NK-92 treated with Interleukin-12 subunit alpha and Interleukin-12 subunit beta, amount 100 ng/mL, for 24 hours (cell line): ENCODE results near the gene KRT17.
"Not testable (repeated sequence)": the region's sequence is repeated elsewhere in the genome, so short reads cannot be mapped to it uniquely, and the experiment has no call there.

Experiments used
- DNase-seq: peaks from one replicate; lab custom pipeline; 2025; lab: John Stamatoyannopoulos, UW

The KRT17 gene

DNA sequence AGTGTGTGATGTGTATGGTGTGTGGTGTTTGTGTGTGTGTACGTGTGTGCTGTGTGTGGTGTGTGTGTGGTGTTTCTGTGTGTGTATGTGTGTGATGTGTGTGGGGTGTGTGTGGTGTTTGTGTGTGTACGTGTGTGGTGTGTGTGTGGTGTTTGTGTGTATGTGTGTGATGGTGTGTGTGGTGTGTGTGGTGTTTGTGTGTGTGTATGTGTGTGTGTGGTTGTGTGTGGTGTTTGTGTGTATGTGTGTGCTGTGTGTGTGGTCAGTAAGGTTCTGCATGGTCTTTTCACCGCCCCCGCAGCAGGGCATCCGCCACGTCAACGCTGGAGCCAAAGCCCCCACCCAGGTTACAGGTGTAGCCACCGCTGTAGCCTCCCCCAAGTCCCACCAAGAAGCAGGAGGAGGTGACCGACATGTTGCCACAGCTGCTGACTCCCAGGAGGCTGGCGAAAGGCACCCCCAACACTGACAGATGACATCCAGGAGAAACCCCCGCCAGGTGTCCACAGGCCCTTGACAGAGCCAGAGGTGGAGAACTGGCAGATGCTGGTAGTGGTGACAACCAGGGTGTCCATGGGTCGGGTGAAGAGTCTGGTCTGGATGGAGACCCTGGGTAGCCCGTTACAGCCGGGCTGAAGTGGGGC lies 9.3 kb upstream of the KRT17 start:
- no peak for DNase-seq

DNA sequence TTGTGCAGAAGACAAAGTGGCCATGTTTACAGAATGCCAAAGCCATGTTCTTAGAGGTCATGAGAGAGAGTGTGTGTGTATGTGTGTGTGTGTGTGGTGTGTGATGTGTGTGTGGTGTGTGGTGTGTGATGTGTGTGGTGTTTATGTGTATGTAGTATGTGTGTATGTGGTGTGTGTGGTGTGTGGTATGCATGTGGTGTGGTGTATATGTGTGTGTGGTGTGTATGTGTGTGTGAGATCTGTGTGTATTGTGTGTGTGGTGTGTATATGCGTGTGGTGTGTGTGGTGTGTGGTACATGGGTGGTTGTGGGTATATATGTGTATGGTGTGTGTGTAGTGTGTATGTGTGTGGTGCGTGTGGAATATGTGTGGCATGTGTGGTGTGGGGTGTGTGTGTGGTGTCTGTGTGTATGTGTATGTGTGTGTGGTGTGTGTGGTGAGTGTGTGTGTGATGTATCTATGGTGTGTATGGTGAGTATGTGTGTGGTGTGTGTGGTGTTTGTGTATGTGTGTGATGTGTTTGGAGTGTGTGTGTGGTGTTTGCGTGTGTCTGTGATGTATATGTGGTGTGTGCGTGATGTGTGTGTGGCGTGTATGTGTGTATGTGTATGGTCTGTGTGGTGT lies 8.2 kb upstream of the KRT17 start:
- DNase-seq, result no peak

DNA sequence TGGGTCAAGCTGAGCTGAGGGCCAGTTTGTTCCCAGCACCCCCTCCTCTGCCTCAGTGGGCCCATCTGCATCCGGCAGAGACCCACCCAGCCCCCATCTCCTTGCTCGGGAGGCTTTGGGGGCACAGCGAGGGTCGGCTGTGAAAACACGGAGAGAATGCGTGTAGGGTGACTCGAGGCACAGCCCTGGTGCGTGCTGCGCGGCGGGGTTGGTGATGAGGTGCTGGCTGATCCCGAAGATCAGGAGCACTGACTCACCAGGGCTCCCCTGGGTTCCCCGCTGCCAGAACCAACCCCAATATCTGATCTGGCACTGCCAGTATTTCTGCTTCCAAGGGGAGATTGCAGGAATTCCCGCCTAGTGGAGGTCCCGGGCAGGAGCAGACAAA lies 7.5 kb upstream of the KRT17 start:
- no peak for DNase-seq

DNA sequence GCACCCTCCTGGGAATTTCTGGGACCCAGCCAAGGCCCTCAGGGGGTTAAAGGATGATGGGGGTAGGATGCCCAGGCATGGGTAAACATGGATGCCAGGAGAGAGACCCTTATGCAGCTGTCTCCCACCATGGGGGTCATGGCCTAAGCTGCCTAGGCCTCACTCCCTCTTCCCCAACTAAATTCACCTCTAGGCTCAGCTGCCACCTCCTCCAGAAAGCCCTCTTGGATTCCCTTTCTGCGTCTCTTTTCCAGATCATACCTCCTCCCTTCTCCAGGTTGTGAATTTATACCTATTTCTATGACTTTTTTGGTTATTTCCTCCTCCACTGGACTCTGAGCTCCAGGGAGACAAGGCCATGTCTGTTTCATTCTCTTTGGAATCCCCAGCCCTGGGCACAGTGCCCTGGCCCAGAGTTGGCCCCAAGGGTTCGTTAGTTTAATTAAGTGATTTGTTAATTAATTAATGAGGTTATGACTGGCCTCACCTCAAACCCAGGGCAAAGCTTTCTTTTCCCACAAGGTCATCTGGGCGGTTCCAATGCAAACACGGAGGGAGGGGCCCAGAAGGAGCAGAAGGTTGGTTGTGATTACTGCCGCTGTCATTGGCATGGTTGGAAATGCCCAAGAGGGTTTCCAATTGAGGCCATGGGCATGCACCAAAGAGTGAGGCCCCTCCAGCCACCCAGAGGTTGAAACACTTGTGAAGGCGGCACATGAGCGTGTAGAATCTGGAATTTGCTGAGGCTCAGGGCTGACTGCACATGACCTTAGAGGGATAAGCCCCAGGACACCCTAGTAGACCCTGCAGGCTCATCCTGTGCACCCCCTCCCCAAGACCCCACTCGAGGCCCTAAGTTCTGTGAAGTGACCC lies 6.9 kb upstream of the KRT17 start:
- DNase-seq, result no peak

DNA sequence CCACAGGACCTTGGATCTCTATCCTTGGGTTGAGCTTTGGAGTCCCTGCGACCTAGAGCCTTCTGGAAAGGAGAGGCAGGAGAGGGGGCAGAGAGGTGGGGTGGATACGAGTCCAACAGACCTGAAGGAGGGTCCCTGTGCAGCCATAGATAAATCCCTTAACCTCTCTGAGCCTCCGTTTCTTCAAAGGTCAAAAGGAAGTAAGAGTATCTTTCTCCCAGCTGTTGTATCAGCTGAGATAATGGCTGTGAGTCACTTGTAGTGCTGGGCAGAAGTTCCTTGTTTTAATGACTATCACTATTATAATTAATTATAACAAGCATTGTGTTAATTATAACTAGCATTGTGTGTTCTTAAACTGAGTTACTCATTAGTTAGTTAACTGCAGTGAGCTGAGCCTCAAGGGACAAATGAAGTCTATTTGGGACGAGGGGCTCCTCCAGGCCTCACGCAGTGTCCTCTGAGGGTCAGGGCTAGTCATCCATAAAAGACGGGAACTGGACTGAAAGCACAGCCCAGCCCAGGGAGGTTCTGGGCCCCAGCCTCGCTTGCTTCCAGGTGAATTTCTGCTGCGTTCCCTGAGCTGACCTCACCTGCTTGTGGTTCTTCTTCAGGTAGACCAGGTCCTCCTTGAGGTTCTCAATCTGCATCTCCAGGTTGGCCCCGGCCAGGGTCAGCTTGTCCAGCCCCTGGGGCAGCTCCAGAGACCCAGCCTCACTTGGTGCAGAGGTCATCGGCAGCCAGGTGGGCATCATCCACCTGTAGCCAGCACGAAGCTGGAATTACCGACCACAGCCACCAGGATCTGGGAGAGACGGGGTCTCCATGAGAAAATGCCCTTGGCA lies 5.7 kb upstream of the KRT17 start:
- no peak for DNase-seq

DNA sequence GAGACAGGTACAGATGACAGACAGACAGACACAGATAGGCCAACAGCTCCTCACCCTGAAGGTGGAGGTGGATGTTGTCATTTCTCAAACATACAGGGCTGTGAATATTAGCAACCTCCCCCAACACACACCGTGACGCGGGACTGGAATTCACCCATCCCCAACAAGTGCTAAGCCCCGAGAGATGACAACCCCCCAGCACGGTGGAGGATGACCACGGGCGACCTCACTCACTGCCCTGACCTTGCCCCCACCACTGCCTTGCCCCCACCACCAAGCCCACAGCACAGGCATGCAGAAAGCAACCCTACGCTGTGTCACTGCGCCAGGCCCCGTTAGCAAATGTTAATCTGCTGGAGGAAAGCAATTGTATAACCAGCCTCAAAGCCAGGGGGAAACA lies 4.9 kb upstream of the KRT17 start:
- DNase-seq, result no peak

DNA sequence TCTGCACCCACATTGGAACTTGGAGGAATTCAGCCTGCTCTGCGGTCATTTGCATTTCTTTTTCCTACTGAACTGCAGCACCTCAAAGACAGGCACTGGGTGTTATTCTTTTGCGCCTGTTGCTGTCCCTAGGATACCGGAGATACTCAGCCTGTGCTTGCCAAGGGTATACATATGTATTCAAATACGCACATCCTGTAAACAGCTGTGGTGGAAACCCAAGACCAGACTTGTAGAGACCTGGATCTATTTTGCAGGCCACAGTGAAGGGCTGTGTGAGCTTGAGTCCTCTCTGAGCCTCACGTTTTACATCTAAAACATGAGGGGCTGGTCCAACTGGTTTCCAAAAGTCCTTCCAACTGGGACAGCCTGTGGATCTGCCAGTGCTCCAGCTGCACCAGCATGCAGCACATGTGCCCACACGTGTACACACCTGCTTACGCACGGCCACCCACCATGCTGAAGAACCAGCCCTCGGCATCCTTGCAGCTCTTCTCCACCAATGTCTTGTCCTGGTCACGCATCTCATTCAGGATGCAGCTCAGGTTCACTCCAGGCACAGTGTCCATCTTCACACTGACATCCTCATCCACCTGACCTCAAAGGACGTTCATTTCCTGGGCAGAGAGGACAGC lies 4.4 kb upstream of the KRT17 start:
- DNase-seq, result not testable (repeated sequence)

DNA sequence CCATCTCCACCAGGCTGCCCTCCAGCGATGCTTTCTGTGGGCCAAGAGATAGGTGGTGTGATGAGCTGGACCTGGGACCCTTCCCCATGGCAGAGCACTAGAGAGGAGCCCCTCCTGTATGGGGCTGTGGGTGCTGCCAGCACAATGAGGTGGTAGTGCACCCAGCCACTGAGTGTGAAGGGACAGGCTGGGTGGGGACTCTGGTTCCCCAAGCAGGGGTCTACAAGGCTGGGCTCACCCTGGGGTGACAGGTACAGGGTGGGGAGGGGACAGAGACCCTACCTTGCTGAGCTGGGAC lies 3.6 kb upstream of the KRT17 start:
- DNase-seq, result not testable (repeated sequence)

DNA sequence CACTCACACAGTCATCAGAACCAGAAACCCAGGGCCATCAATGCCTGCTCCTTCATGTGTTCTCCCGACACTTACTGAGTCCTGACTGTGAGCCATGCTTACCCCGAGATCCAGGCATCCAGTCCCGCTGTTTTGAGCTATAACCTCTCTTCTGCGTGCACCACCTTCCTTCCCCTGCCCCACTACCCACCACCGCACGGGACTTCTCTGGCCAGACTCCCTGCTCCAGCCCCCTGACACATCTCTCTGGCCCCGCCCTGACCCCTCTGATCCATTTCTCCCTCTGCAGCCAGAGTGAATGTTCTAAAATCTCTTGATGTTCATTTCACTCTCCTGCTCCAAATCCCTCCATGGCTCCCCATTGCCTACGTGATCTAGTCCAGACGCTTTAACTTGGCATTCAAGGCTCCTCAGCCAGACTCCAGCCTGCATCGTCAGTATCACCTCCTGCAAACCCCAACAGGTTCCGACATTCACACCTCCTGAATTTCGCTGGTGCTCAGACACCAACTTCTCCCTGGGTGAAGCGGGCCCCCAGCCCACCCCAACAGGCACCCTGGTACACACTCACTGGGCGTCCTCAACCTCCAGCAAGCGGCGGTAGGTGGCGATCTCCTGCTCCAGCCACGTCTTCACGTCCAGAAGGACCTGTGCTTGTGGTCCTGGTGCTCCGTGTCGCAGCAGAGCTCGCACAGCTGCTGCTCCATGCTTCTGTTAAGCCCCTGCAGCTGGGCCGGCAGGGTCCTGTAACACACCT lies 3.1 kb upstream of the KRT17 start:
- DNase-seq, result no peak

DNA sequence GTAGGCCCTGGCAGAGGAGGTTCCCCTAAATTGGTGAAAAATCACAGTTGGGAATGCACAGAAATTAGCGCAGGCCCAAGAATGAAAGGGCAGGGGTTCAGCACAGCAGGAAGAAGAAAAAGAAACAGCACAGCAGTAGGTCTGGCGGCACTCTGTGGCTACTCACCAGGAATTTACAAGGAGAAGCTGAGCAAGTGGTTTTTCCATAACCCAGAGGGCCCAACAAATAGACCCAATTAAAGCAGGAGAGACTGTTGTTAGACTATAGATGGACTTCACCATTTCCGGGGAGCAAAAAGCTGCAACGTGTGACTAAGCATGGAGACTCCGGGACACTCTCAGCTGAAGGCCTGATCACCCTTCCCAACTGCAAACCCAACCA lies 2.5 kb upstream of the KRT17 start:
- DNase-seq, result not testable (repeated sequence)

DNA sequence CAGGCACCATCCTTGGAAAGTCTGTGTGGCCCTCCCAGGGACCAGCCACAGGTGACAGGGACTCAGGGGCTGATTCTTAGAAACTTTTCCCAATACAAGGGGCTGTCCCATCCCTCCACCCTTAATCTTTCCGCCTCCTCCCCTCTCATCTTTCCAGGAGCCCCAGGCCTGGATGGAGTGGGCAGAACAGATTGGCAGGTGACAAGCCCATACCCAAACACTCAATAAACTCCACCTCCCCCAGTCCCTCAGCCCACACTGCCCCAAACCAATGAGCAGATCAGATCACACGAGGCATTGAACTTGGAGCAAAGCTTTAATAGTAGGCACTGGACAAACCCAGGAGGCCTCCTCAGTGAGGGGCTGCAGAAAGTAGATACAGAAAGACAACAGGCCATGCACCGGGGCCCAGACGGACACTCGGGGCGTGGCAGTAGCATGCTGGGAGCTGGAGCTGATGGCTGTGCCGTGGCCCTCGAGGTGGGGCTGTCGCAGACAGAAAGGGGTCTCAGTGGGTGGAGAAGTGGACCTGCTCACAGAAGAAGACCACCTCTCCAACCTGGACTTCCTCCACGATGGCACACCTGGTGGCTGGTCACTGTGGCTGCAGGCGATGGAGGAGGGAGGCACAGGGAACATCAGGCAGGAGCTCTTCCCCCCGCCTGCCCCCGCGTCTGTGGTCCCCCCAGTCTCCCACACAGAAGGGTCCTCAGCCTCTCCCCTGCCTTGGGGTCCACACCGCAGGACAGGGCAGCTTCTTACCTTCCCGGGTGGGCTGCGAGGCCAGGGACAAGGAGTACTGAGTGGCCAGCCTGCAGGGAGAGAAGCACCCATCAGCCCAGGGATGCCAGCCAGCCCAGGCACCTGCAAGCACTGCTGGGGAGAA lies 1.9 kb upstream of the KRT17 start:
- DNase-seq, result not testable (repeated sequence)

DNA sequence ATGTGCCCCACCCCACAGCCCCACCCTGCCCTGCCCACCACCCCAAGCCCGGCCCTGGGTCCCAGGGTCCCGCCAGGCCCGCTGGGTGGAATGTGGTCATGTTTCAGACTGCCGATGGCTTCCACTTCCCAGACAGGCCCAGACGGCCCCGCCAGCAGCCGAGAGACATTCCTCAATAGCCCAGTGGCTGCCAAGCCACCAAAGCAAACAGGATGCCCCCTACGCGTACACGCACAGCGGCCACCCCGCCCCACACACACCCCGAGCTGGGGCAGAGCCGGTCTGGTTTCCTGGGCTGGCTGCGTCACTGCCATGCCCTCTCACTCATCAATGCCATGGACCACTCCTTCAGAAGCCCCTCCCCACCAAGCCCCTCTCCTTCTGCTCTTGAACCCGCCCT lies 1.2 kb upstream of the KRT17 start:
- DNase-seq, result no peak

DNA sequence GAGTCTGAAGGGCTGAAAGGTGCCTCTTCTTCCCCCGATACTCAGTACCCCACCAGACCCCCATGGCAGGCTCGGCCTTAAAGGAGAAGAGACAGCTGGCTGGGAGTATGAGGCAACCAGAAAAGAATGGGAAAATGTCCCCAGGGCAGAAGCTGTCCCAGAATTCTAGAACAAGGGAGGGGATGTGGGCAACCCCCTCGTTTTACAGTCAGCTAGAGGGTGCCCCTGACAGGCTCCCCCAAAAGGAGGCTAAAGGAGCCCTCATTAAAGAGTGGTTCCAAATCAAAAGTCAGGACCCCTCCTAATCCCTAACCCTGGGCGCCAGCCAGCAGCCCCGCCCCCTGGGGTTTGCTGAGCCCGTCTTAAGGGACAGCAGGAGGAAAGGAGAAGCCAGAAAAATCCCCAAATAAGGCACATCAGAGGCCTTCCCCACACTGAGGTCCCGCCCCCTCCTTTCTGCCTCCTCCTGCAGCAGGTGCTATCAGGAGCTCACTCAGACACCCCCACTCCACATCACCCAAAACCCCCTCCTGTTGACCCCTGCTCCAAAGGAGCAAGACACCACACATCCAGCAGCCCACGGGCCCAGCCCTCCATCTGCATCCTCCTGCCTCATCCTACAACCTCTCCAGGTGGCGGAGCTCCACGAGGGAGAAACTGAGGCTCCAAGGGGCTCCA lies 1.1 kb downstream of the KRT17 start:
- not testable (repeated sequence) for DNase-seq

DNA sequence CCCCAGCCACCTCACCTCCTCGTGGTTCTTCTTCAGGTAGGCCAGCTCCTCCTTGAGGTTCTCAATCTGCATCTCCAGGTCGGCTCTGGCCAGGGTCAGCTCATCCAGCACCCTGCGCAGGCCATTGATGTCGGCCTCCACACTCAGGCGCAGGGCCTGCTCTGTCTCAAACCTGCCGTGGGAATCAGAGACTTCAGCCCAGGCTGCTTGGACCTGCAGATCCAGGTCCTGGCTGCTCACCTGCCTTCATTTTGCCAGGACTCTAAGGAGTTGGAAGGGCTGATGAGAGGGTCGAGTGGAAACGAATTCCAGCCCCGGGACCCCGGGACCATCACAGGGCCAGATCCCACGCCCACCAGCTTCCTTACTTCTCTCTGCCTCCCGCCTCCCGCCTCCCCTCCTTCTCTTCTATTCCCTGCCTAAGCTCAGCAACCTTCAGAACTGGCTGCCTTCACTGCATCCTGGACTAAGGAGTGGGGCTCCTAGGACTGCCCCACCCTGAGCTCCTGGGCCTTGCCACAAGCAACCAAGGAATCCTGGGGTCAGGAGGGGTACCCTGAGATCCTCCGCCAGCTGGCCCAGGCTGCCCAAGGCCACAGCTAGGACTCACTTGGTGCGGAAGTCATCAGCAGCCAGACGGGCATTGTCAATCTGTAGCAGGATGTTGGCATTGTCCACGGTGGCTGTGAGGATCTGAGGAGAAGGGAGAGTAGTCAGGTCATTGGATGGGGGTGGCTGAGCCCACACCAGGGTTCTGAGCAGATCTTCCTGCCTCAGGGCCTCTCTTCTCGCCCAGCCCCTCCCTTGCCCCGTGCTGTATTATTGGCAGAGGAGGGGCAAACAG lies 1.8 kb downstream of the KRT17 start:
- DNase-seq, result not testable (repeated sequence)

DNA sequence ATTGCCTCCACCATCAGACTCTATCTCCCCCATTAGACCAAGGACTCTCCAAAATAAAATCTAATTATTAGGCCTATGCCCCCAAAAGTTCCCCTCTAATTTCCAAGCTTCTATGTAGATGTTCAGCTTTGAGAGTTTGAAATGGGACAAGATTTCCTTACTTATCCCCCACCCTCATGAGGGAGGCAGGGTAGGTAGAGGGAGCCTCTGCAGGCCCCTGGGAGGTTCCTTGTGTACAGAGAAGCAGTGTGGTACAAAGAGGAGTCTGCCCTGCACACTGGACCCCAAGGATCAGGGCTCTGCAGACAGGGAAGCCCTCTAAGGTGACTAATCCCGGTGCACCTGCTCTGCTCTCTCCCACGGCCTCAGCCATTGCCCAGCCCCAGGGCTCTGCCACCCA lies 2.5 kb downstream of the KRT17 start:
- DNase-seq, result no peak

DNA sequence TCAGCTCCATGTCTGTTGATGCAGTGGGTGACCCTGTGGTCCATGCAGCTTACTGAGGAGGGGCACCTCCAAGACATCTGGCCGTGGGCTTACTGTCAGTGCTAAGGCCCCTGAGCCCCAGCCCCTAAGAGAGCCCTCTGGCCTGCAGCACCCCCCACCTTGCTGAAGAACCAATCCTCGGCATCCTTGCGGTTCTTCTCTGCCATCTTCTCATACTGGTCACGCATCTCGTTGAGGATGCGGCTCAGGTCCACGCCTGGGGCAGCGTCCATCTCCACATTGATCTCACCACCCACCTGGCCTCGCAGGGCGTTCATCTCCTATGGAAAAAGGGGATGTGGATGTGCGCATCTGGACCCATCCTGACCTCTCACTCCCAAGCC lies 2.9 kb downstream of the KRT17 start:
- not testable (repeated sequence) for DNase-seq

DNA sequence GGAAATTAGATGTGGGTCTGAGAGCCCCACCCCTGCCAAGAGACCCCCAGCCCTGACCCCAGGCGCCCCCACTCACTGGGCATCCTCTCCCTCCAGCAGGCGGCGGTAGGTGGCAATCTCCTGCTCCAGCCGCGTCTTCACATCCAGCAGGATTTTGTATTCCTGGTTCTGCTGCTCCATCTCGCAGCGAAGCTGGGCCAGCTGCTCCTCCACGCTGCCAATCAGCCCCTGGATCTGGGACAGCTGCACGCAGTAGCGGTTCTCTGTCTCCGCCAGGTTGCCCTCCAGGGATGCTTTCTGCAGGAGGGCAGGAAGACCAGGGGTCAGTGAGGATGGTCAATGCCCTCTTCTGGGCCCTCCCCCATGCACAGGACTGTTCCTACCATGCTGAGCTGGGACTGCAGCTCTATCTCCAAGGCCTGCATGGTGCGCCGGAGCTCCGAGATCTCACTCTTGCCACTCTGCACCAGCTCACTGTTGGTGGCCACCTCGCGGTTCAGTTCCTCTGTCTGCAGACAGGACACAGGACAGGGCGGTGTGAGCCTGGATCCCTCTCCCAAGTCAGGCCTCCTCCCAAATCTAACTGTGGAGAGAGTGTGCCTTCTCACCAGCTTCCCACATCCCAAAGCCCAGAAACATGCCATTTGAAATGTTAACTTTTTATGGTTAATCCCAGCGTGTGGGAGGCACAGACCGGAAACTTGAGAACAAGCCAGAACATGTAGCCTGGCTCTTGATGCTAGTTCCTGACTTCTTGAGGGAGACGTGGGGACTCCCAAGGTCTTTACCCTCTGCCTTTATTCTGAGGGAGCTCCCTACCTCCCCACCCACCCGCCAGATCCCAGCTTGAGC lies 3.6 kb downstream of the KRT17 start:
- no peak for DNase-seq
